ENCODE measurements around the gene NXPH4.
A peak's percentile ranks its signal among the peaks of the same experiment; 100 is the strongest.

NXPH4 gene

DNA sequence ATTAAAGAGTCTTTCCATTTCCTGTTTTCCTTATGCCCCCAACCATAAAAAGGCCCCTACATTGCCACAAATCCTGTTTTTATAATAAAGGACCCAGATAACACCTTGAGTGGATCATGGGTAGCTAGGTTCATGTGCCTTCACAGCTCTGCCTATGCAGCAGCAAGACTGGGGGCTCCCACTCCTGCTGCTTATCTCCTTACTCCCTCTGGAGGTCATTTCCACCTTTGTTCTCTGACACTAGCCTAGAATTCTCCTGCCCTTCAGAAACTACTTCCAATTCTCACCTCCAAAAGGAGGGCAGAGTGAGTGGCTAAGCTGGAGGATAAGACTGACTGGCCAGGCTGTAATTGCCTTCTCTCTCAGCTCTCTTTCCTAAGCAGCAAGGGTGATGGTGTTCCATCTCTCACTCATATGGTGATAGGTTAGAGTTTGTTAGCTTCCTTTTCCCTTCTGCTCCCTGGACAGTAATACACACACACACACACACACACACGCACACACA, 54.4 kb downstream of the NXPH4 start:
- no peaks in the 10 kb centered on the region for H3K27me3 Mint-ChIP-seq
- H3K36me3 Mint-ChIP-seq: peaks cover 62% of the 10 kb centered on the region
- no peaks in the 10 kb centered on the region for H3K4me1 Mint-ChIP-seq
- H3K27ac Mint-ChIP-seq: peak overlapping the region; percentile 3
- ATAC-seq: no peak
- H3K9me3 Mint-ChIP-seq: no peaks in the 10 kb centered on the region
- H3K4me3 Mint-ChIP-seq: no peak overlapping the region

- H3K36me3 Mint-ChIP-seq: peaks cover 65% of the 10 kb centered on the region
- no peaks in the 10 kb centered on the region for H3K27me3 Mint-ChIP-seq
- no peaks in the 10 kb centered on the region for H3K4me1 Mint-ChIP-seq
Measured at GRCh38 chr12:57272337-57273151, 56.0 kb downstream of the NXPH4 start.

DNA sequence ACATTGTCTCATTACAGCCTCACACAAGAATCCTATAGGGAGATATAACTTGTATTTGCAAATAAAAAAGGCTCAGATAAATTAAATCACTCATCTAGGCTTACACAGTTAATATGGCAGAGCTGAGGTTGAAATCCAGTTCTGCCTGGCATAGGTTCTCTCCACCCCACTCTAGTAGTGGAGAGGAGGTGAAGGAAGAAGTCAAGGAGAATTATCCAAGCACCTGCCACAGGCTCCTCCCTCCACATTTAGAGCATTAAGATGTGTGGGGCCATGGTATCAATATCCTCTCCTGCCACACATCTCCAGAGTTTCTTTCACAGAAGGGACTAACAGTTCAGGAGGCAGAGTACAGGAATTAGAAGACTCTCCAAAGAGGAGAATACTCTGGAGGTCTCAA, 56.9 kb downstream of the NXPH4 start:
- H3K4me3 Mint-ChIP-seq: no peak overlapping the region
- H3K27ac Mint-ChIP-seq: no peak overlapping the region
- peaks cover 67% of the 10 kb centered on the region for H3K36me3 Mint-ChIP-seq
- no peaks in the 10 kb centered on the region for H3K9me3 Mint-ChIP-seq
- ATAC-seq: no peak
- no peaks in the 10 kb centered on the region for H3K4me1 Mint-ChIP-seq
- no peaks in the 10 kb centered on the region for H3K27me3 Mint-ChIP-seq

More at GRCh38 chr12:57272337-57273151, 56.0 kb downstream of the NXPH4 start:
- no peaks in the 10 kb centered on the region for H3K9me3 Mint-ChIP-seq
- no peak for ATAC-seq
- H3K27ac Mint-ChIP-seq: peak overlapping the region; percentile 52
- H3K4me3 Mint-ChIP-seq: no peak overlapping the region
